IMR-90 (cell line): Measurements from ENCODE around the gene PAXX. TPM values are rescaled to one million over a fixed set of nuclear protein-coding genes. Genes with fewer than 3 reads are reported as not detected.

Source experiments
- BHLHE40 ChIP-seq: fragments of 150-350 bp; IDR thresholded peaks from 2 replicates; pipeline ENCODE4 v1.6.1; 2016; ENCODE audit warnings: mild to moderate bottlenecking, low read depth, low read length
- FOS ChIP-seq: fragments of 150-350 bp; IDR thresholded peaks from 2 replicates; pipeline ENCODE4 v1.6.1; 2016; ENCODE audit warnings: low read depth, low read length
- MAFK ChIP-seq: IDR thresholded peaks from 2 replicates; pipeline ENCODE4 v1.6.1; 2012; ENCODE audit warnings: low read depth, low read length, improper control_type of control experiment
- MXI1 ChIP-seq: IDR thresholded peaks from 2 replicates; pipeline ENCODE4 v1.6.1; 2012; ENCODE audit warnings: low read depth, mild to moderate bottlenecking, low read length, moderate library complexity, borderline replicate concordance
- NFE2L2 ChIP-seq: fragments of 150-350 bp; IDR thresholded peaks from 2 replicates; pipeline ENCODE4 v1.6.1; 2016; ENCODE audit warnings: low read depth, mild to moderate bottlenecking, low read length
- RAD21 ChIP-seq: IDR thresholded peaks from 2 replicates; pipeline ENCODE4 v1.6.1; 2012; ENCODE audit warnings: low read length, improper control_type of control experiment
- RCOR1 ChIP-seq: IDR thresholded peaks from 2 replicates; pipeline ENCODE4 v1.6.1; 2012; ENCODE audit warnings: mild to moderate bottlenecking, low read length, improper control_type of control experiment; ENCODE audit not compliant: insufficient replicate concordance
- SMC3 ChIP-seq: fragments of 150-350 bp; IDR thresholded peaks from 2 replicates; pipeline ENCODE4 v1.6.1; 2016; ENCODE audit warnings: low read depth, mild to moderate bottlenecking, antibody characterized with exemption, low read length, moderate library complexity
- polyA plus RNA-seq, 3 experiments: library from polyadenylated mRNA; depleted of rRNA; stranded (reverse); fragments of >200 nt; gene quantifications; 2 replicates each; pipeline ENCODE4 v1.2.3, GENCODE V29; 2012; ENCODE audit warnings: low replicate concordance in 1 of 3
- total RNA-seq: library from RNA; depleted of rRNA; stranded (reverse); fragments of >200 nt; gene quantifications from 2 replicates; pipeline ENCODE4 v1.2.3, GENCODE V29; 2012

PAXX gene
- total and polyA plus RNA-seq, 2 of the 4 experiments (the other 2 are of a cell fraction) = 5.7 to 24.6 TPM

DNA sequence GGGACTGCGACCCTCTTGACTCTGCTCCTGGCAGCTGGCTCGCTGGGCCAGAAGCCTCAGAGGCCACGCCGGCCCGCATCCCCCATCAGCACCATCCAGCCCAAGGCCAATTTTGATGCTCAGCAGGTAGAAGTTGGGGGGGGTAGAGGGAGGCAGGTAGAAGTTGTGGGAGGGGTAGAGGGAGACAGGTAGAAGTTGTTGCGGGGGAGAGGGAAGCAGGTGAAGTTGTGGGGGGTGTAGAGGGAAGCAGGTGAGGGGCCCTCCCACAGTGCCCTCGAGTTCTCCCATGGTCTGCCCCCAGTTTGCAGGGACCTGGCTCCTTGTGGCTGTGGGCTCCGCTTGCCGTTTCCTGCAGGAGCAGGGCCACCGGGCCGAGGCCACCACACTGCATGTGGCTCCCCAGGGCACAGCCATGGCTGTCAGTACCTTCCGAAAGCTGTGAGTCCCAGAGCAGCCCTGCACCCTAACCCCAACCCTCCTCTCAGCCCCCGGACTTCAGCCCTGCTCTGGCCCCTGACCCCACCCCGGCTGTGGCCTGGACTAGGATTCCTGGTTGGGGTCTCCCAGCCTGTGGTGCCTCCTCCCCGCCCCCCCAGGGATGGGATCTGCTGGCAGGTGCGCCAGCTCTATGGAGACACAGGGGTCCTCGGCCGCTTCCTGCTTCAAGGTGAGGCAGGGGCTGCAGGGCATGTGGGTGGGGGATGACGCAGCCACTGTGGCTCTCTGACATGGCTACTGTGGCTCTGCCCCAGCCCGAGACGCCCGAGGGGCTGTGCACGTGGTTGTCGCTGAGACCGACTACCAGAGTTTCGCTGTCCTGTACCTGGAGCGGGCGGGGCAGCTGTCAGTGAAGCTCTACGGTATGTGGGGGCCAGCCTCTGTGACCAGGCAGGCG, 46.6 kb upstream of the PAXX start (continued):
- no peak for TF ChIP-seq RAD21
- TF ChIP-seq FOS = no peak
- TF ChIP-seq MAFK = no peak
- no peak for TF ChIP-seq BHLHE40
- no peak for TF ChIP-seq RCOR1
- TF ChIP-seq NFE2L2 = no peak
- no peak for TF ChIP-seq MXI1
- no peak for TF ChIP-seq SMC3
